GM18511 (cell line): Measurements from ENCODE around the gene MAN2B1.
"Not testable (repeated sequence)": the region's sequence is repeated elsewhere in the genome, so short reads cannot be mapped to it uniquely, and the experiment has no call there.

Experiments used
- ATAC-seq: cut with Tn5 transposase; IDR thresholded peaks from one replicate; pipeline ENCODE4 v1.9.1; 2021; ENCODE audit warnings: mild to moderate bottlenecking, moderate library complexity; ENCODE audit not compliant: unreplicated experiment

The MAN2B1 gene

GRCh38 chr19:12664406-12665280 lies 1.9 kb downstream of the MAN2B1 start:
- no peak for ATAC-seq

DNA sequence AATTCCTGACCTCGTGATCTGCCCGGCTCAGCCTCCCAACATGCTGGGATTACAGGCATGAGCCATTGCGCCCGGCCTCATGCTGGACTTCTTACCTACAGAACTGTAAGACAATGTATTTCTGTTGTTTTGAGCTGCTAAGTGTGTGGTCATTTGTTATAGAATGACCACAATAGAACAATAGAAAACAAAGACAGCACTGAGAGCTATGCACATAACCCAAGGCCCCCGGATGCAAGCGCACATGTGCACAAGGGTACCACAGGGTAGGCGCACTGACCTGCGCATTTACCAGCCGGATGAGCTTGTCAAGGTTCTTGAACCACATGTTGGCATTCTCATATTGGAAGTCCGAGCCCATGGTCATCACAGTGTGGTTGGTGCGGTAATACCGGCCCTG lies 5.6 kb downstream of the MAN2B1 start:
- no peak for ATAC-seq

DNA sequence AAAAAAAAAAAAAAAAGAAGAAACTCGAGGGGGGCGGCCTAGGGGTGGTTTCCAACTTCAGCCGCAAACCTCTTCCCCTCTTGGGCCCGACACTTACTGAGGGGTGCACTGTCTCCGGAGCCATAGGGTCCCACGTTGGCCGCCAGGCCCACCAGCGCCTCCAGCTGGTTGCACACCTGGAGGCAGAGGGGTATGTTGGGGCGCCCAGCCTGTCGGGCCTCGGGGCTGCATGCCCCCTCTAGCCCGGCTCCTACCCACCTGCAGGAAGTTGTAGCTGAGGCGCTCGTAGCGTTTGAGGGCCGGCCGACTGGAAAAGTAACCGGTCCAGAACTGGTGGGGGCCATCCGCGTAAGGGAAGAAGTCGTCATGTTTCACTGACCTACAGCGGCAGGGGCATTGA lies 8.6 kb downstream of the MAN2B1 start:
- no peak for ATAC-seq

DNA sequence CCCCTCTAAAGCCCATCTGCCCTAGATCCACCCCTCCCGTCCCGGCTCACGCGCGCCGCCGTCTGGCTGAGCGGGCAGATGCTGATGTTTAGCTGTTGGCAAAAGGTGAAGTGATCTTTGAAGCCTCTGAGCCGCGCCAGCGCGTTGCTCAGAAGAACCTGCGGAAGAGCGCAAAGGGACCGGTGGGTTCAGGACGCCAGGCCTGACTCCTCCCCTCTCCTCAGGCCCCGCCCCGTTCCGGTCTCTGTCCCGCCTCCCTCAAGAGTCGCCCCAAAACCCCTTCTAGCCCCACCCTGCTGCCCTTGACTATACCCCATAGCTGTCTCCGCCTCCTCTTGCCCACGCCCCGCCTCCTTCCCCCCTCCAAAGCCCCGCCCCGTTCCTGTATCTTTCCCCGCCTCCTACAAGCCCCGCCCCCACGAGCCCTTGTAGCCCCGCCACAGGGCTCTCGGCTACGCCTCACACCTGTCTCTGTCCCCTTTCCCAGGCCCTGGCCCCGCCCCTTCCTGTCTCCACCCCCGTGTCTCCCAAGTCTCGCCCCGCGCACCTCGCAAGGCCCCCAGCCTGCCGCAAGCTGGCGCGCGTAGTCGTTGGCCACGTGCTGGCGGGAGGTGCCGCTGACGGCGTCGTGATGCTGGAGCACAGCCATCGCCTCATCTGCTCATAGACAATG lies 9.5 kb downstream of the MAN2B1 start:
- ATAC-seq, result no peak

DNA sequence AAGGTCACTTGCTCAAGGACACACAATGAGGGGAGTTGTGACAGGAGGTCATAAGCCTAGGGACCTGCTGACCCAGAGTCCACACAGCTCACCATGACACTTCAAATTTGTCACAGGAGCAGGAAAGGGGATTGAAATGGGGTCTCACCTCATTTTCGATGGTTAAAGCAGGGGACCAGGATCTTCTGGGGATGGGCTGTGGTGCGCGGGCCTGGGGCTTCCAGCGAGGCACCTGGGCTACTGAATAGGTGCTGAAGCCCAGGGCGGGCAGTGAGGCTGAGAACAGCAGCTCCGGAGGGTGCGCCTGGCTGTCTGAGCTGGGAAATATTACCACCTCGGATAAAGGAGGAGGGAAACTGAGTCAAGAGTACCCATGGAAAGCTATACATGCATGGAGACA lies 11.0 kb downstream of the MAN2B1 start:
- ATAC-seq, result no peak

- no peak for ATAC-seq
Measured at GRCh38 chr19:12652219-12652618, 14.3 kb downstream of the MAN2B1 start.

GRCh38 chr19:12649941-12650340 lies 16.6 kb downstream of the MAN2B1 start:
- ATAC-seq, result no peak

DNA sequence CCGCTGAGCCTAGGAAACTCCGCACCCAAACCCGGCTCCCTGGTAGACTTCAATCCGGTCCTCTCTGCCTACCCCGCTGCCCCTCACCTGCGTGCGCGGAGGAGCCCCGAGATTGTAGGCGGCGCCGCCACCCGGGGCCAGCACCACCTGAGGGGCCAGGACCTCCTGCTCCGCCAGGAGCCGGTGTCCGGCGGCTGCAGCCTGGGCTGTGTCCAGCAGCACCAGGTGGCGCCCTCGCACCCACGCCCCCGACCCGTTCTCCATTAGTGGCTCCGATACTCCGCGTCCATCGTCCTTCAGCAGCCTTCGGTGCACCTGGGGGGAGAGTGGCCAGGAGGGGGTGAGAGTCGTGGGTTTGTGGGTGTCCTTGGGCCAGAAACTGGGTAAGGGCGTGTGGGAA lies 18.5 kb downstream of the MAN2B1 start:
- no peak for ATAC-seq

- no peak for ATAC-seq
Measured at GRCh38 chr19:12647490-12648071, 19.0 kb downstream of the MAN2B1 start.

DNA sequence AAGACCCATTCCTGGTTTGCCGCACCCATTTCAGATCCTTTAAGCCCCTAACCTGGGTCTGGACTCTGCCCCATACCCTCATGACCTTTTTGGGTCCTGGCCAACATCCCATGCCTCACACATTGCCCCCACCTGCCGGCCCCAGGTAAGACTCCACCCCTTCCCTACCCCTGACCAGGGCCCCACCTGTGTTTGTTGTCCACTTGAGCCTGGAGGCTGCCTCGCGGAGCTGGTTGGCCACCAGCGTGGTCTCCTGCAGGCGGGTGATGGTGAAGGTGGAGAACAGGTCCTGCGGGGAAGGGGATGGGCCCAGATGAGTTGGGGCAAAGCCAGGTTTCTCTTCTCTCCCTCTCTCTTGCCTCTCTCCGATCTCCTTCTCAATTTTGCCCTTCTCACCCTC lies 19.5 kb downstream of the MAN2B1 start:
- ATAC-seq, result no peak

DNA sequence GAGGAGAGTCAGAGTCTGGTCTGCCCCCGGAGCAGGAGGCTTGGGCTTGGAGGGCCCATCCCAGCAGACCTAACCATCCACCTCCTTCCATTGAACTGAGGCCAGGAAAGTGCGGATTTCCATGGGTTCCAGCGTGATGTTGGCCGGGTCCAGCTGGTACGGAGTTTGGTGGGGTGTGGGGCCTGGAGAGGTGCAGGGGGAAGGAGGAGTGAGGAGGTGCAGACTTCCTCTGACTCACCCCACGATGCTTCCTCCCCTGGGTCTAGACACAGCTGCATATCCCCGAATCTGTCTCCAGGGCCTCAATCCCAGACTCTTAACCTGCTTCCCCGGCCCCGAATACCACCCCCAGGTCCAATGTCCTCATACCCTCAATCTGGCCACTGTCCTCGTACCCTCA lies 20.0 kb downstream of the MAN2B1 start:
- no peak for ATAC-seq

GRCh38 chr19:12643716-12644115 lies 22.8 kb downstream of the MAN2B1 start:
- ATAC-seq, result not testable (repeated sequence)

- ATAC-seq, result no peak
Measured at GRCh38 chr19:12642506-12642905, 24.0 kb downstream of the MAN2B1 start.

DNA sequence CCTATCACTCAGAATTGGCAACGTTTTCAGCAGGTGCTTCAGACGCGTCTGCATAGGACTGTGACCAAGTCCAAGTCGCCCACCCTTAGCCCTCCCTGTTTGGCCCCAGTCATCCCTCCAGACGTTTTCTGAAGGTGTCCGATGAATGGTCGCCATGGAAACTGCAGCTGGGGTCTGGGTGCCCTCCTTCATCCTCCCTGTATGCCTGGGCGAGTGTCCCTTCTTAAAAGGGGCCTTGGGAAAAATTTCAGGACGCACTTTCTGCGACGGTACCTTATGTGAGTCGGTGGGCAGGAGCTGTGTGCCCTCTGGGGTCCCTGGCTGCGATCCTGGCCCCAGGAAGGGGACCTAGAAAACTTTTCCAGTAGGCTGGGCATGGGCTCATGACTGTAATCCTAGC lies 25.1 kb downstream of the MAN2B1 start:
- ATAC-seq, result no peak

DNA sequence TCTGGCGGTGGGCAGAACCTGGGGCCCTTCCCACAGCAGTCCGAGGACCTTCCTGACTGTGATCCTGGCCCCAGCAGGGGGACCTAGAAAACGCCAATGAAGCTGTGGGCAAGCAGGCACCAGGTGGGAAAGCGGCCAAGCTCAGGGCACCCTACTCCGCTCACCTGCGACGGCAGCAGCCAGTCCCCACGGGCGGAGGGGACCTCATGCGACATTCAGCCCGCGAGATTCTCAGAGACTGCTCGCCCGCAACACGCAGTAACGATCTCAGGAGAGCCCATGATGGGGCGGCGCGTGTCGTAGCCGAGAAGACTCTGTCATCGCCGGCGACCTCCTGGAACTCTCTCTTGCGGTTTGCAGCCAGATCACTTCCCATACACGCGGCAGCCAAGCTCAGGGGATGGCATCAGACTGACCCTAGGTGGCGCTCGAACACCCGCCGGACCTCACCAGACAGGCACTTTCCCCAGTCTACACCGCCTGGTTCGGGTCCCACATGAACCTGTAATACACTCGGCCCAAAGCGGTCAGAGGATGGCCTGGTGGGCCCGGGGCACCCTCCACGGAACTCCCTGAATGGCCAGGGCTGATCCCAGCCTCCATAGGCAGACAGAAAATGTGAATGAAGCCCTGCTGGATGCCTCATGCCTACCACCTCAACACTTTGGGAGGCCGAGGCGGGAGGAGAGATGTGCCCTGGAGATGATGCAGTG lies 26.5 kb downstream of the MAN2B1 start:
- no peak for ATAC-seq

DNA sequence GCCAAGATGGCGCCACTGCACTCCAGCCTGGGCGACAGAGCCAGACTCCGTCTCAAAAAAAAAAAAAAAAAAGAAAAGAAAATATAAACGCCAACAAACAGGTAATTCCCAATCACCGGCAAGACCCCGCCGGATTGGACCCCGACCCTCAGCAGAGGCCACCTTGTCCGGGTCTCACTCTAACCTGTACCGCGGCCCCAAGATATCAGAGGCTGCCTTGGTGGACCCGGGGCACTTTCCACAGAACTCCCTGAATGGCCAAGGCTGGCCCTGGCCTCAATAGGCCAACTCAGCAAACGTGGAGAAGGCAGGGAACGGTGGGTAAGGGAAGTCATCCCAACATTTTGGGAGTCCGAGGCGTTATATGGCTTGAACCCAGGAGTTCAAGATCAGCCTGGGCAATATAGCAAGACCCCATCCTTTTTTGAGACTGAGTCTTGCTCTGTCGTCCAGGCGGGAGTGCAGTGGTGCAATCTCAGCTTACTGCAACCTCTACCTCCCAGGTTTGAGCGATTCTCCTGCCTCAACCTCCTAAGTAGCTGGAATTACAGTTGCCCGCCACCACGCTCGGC lies 27.8 kb downstream of the MAN2B1 start:
- no peak for ATAC-seq

GRCh38 chr19:12636631-12637030 lies 29.9 kb downstream of the MAN2B1 start:
- ATAC-seq, result no peak

DNA sequence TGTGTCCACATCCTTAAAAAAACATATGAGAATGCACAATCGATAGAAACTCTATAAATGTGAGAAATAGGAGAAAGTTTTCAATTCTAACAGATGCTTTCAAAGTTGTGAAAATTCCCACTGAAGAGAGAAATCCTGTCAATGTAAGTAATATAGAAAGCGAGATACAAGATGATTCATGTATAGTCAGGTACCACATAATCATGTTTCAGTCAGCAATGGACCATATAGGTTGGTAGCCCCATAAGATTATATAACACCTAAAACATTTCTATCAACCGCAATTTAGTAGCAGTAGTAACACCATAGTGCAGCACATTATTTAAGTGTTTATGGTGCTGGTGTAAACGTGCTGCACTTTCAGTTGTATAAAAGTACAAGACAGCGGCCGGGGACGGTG lies 37.3 kb downstream of the MAN2B1 start:
- no peak for ATAC-seq

DNA sequence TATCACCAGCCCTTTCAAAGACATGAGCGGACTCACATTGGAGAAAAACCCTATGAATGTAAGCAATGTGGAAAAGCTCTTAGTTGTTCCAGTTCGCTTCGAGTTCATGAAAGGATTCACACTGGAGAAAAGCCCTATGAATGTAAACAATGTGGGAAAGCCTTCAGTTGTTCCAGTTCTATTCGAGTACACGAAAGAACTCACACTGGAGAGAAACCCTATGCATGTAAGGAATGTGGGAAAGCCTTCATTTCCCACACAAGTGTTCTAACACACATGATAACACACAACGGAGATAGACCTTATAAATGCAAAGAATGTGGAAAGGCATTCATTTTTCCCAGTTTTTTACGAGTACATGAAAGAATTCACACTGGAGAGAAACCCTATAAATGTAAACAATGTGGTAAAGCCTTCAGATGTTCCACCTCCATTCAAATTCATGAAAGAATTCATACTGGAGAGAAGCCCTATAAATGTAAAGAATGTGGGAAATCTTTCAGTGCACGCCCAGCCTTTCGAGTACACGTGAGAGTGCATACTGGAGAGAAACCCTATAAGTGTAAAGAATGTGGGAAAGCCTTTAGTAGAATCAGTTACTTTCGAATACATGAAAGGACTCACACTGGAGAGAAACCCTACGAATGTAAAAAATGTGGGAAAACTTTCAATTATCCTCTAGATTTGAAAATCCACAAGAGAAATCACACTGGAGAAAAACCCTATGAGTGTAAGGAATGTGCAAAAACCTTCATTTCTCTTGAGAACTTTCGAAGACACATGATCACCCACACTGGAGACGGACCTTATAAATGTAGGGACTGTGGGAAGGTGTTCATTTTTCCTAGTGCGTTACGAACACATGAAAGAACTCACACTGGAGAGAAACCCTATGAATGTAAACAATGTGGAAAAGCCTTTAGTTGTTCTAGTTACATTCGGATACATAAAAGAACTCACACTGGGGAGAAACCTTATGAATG lies 38.2 kb downstream of the MAN2B1 start:
- no peak for ATAC-seq

GRCh38 chr19:12626958-12627357 lies 39.6 kb downstream of the MAN2B1 start:
- ATAC-seq, result no peak
